Measurements from ENCODE around the gene ITSN2. TPM values are rescaled to one million over a fixed set of nuclear protein-coding genes. Genes with fewer than 3 reads are reported as not detected.

ITSN2 gene
- polyA plus RNA-seq, 1 experiment: 16.3 TPM

- DNase-seq (ENCODE audit: low read depth): no peak
- H3K4me3 ChIP-seq (ENCODE audit: low read depth, low read length): no peak overlapping the region
- peaks cover 2% of the 10 kb centered on the region; the same call in 1 of the 2 replicates for H3K36me3 ChIP-seq (ENCODE audit: control insufficient read depth, insufficient read depth, low read length)
- ChIA-PET POLR2A (no interaction called here), CTCF (no interaction called here)
- TF ChIP-seq, protein P1, sequence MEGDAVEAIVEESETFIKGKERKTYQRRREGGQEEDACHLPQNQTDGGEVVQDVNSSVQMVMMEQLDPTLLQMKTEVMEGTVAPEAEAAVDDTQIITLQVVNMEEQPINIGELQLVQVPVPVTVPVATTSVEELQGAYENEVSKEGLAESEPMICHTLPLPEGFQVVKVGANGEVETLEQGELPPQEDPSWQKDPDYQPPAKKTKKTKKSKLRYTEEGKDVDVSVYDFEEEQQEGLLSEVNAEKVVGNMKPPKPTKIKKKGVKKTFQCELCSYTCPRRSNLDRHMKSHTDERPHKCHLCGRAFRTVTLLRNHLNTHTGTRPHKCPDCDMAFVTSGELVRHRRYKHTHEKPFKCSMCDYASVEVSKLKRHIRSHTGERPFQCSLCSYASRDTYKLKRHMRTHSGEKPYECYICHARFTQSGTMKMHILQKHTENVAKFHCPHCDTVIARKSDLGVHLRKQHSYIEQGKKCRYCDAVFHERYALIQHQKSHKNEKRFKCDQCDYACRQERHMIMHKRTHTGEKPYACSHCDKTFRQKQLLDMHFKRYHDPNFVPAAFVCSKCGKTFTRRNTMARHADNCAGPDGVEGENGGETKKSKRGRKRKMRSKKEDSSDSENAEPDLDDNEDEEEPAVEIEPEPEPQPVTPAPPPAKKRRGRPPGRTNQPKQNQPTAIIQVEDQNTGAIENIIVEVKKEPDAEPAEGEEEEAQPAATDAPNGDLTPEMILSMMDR (IDR thresholded peaks at IDR 0.05; ENCODE audit: insufficient read depth, low read depth, low read length): no peak
- no peaks in the 10 kb centered on the region for H3K27me3 ChIP-seq (ENCODE audit: control insufficient read depth, insufficient read depth, low read length)
Observed at GRCh38 chr2:24285484-24286152, 74.7 kb downstream of the ITSN2 start.

DNA sequence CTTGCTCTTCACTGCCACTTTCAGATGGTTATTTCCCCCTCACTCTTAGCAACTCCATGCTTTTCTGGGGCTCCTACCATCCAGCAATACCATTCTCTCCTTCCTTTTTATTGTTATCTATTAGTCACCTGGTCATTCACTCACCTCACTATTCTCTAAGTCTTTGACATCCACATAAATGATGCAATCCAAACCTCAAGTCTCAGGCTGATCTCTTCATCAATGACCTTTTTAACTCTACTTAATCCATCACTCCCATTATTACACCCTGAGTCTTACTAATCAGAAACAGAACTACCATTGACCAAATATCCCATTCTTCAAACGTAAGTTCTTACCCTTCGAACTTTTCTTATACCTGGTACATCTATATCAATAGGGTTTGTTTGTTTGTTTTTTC lies 79.7 kb downstream of the ITSN2 start:
- H3K36me3 ChIP-seq (ENCODE audit: control insufficient read depth, insufficient read depth, low read length): peaks cover 2% of the 10 kb centered on the region; the same call in 1 of the 2 replicates
- CTCF ChIA-PET: no interaction called here
- DNase-seq (ENCODE audit: low read depth): no peak
- TF ChIP-seq, protein P1 (IDR thresholded peaks at IDR 0.05; ENCODE audit: insufficient read depth, low read depth, low read length): no peak
- no peaks in the 10 kb centered on the region for H3K27me3 ChIP-seq (ENCODE audit: control insufficient read depth, insufficient read depth, low read length)
- POLR2A ChIA-PET: no interaction called here
- H3K4me3 ChIP-seq (ENCODE audit: low read depth, low read length): no peak overlapping the region

DNA sequence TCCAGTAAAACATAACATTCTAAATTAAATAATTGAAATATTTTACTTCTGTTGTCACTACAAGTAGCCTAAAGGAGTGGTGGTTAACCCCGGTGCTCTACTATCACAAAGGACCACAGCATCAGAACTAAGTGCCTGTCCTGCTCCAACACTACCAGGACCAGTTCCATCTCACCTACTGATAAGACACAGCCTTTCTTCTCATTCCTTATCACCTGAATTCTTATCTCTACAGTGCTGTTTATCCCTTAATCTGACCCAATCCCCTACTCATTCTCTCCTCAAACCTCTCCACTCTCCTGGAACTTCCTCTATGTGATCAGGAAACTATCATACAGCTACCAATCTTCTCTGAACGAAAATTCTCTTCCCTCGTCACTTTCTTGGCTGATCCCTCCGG lies 80.2 kb downstream of the ITSN2 start:
- TF ChIP-seq, protein P1 (IDR thresholded peaks at IDR 0.05; ENCODE audit: insufficient read depth, low read depth, low read length): no peak
- no peak for DNase-seq (ENCODE audit: low read depth)
- no peaks in the 10 kb centered on the region for H3K27me3 ChIP-seq (ENCODE audit: control insufficient read depth, insufficient read depth, low read length)
- no peak overlapping the region for H3K4me3 ChIP-seq (ENCODE audit: low read depth, low read length)
- POLR2A ChIA-PET: no interaction called here
- H3K36me3 ChIP-seq (ENCODE audit: control insufficient read depth, insufficient read depth, low read length): peaks cover 2% of the 10 kb centered on the region; the same call in 1 of the 2 replicates
- CTCF ChIA-PET: no interaction called here

DNA sequence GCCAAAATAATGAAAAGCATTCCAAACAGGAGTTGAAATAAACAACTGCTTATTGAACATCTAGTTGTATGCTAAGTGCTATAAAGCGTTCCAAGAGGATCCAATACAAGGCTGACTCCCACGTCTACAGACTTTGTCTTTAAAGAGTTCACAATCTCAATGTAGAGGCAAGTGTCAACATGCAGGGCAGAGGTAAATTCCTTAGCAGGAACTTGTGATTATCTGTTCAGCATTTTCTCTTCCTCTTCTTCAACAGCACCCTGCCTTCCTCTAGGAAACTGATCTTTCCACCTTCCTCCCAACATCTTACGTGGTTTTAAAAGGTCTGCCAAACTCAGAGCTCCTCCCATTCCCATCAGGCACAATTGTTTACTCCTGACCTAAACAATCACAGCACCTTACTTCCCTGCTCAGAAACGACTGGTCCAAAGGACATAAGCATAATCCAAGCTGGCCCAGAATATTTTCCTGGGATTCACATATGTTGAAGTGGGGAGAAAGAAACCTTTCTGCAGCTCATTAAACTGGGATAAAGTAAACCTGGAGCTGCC lies 83.9 kb downstream of the ITSN2 start:
- TF ChIP-seq, protein P1 (IDR thresholded peaks at IDR 0.05; ENCODE audit: insufficient read depth, low read depth, low read length): no peak
- ChIA-PET POLR2A (no interaction called here), CTCF (interaction anchor here (1.6 kb wide), 1 partner anchor 13 kb away, joined by 4 read pairs; no protein-coding TSS in a partner anchor)
- Histone ChIP-seq H3K36me3 (ENCODE audit: control insufficient read depth, insufficient read depth, low read length) (no peaks in the 10 kb centered on the region), H3K27me3 (ENCODE audit: control insufficient read depth, insufficient read depth, low read length) (no peaks in the 10 kb centered on the region), H3K4me3 (ENCODE audit: low read depth, low read length) (no peak overlapping the region)
- DNase-seq (ENCODE audit: low read depth): no peak

GRCh38 chr2:24274809-24275208 lies 85.5 kb downstream of the ITSN2 start:
- Histone ChIP-seq H3K27me3 (ENCODE audit: control insufficient read depth, insufficient read depth, low read length) (no peaks in the 10 kb centered on the region), H3K4me3 (ENCODE audit: low read depth, low read length) (no peak overlapping the region), H3K36me3 (ENCODE audit: control insufficient read depth, insufficient read depth, low read length) (peaks cover 1% of the 10 kb centered on the region)
- no peak for DNase-seq (ENCODE audit: low read depth)
- TF ChIP-seq, protein P1 (IDR thresholded peaks at IDR 0.05; ENCODE audit: insufficient read depth, low read depth, low read length): no peak
- CTCF ChIA-PET: interaction anchor here (0.6 to 1.7 kb wide), 2 partner anchors 13 to 558 kb away, joined by 3 read pairs; no protein-coding TSS in a partner anchor
- POLR2A ChIA-PET: no interaction called here

Data from BJ (cell line).